A549 treated with GW870086 at 1 μM for 4 hours (cell line): ENCODE data around the gene MAPK8. TPM values are rescaled to one million over a fixed set of nuclear protein-coding genes. Genes with fewer than 3 reads are reported as not detected.

Source experiments
- total RNA-seq: library from RNA; stranded (reverse); fragments of 200-300 nt; extraction: Qiagen RNA extraction; gene quantifications from 5 replicates; pipeline ENCODE4 v1.2.3, GENCODE V29; 2022; ENCODE audit warnings: low read depth

The MAPK8 gene
- total RNA-seq = 23.7 to 40.7 TPM (median 37.9 TPM) in 5 replicates

GRCh38 chr10:48306265-48306869 lies at the start of gene MAPK8:
TSS of gene MAPK8 (plus strand) at chr10:48306677. CDS start at chr10:48401661, 94,984 bp downstream.

DNA sequence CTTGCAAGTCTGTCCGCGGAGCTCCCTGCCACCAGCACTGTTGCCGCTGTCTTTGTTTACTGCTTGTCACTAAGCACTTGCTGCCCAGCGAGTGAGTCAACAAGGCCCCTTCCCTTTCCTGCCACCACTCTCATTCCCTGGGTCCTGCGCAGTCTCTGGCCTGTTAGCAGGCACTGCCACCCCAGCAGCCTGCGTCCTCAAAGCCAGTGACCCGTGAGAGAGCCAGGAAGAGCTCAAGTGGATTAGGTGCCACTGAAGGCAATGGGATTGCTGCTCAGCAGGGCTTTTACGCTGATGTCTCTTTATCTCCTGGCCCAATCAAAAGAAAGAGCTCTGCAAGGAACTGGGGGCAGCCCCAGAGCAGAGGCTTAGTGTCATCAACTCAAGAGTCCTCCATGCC lies 31.8 kb upstream of the MAPK8 start, which contains the start of gene FRMPD2:
Gene FRMPD2 (minus strand): TSS at position 61 of the 400 bp plus-strand sequence. CDS start 129 bp downstream, outside the sequence.

Other genes starting within 250 kb of the MAPK8 start
- 0.06 TPM in 1 of 5 replicates, not detected in the others for gene FRMPD2, start 32.0 kb upstream of the MAPK8 start, total RNA-seq